Hematopoietic multipotent progenitor cell treated with erythropoietin and hydrocortisone succinate and interleukin-3 and kit ligand, for 15 days (in vitro differentiated cells): ENCODE results near the gene RPEL1.
A peak's percentile ranks its signal among the peaks of the same experiment; 100 is the strongest.
"Not testable (repeated sequence)": the region's sequence is repeated elsewhere in the genome, so short reads cannot be mapped to it uniquely, and the experiment has no call there.

Source experiments
- DNase-seq: peaks from one replicate; pipeline ENCODE4 v3.0.0-alpha.2; 2015; ENCODE audit warnings: low spot score

The RPEL1 gene

GRCh38 chr10:103235775-103236174 lies 9.9 kb upstream of the RPEL1 start:
- no peak for DNase-seq

- no peak for DNase-seq
These were observed 7.0 kb upstream of the RPEL1 start for GRCh38 chr10:103238506-103239252.

GRCh38 chr10:103241262-103242011 lies 4.2 kb upstream of the RPEL1 start:
- DNase-seq, result peak; percentile 62

- peak; percentile 81 for DNase-seq
These were observed 918 bp upstream of the RPEL1 start for GRCh38 chr10:103244666-103245271.

- no peak for DNase-seq
These were observed 637 bp downstream of the RPEL1 start for GRCh38 chr10:103246324-103246723.

GRCh38 chr10:103254113-103254512 lies 8.4 kb downstream of the RPEL1 start:
- no peak for DNase-seq

GRCh38 chr10:103254538-103255325 lies 9.0 kb downstream of the RPEL1 start:
- no peak for DNase-seq

GRCh38 chr10:103256613-103257012 lies 10.9 kb downstream of the RPEL1 start:
- no peak for DNase-seq

GRCh38 chr10:103257812-103258211 lies 12.1 kb downstream of the RPEL1 start:
- DNase-seq, result no peak

GRCh38 chr10:103258928-103259327 lies 13.2 kb downstream of the RPEL1 start:
- DNase-seq, result not testable (repeated sequence)

GRCh38 chr10:103259989-103260388 lies 14.3 kb downstream of the RPEL1 start:
- DNase-seq, result no peak

- no peak for DNase-seq
These were observed 16.5 kb downstream of the RPEL1 start for GRCh38 chr10:103262229-103262628.

GRCh38 chr10:103265717-103266329 lies 20.1 kb downstream of the RPEL1 start:
- no peak for DNase-seq

GRCh38 chr10:103273041-103273441 lies 27.4 kb downstream of the RPEL1 start:
- no peak for DNase-seq

GRCh38 chr10:103276251-103276895 lies 30.7 kb downstream of the RPEL1 start:
- DNase-seq, result no peak

GRCh38 chr10:103276896-103277712 lies 31.4 kb downstream of the RPEL1 start, which contains the start of gene INA:
INA (plus strand) TSS chr10:103277138; CDS start chr10:103277212, 74 bp downstream.
- no peak for DNase-seq

GRCh38 chr10:103277713-103278536 lies 32.2 kb downstream of the RPEL1 start:
- DNase-seq, result no peak

GRCh38 chr10:103278537-103278823 lies 32.8 kb downstream of the RPEL1 start:
- no peak for DNase-seq

GRCh38 chr10:103278862-103279298 lies 33.2 kb downstream of the RPEL1 start:
- peak; percentile 12 for DNase-seq

GRCh38 chr10:103280031-103280430 lies 34.3 kb downstream of the RPEL1 start:
- no peak for DNase-seq
